ENCODE data around the gene KRT77. TPM values are rescaled to one million over a fixed set of nuclear protein-coding genes. Genes with fewer than 3 reads are reported as not detected.

The KRT77 gene
- total RNA-seq, 1 donor from 2014 or later = not detected

GRCh38 chr12:52694151-52694550, 9.2 kb downstream of the KRT77 start:
- no peaks in the 10 kb centered on the region for H3K9me3 Mint-ChIP-seq (ENCODE audit: low read depth)

GRCh38 chr12:52693261-52693660, 10.1 kb downstream of the KRT77 start:
- H3K27ac Mint-ChIP-seq (ENCODE audit: unreplicated experiment) = no peak overlapping the region
- peaks cover 78% of the 10 kb centered on the region for H3K27me3 Mint-ChIP-seq (ENCODE audit: low read depth)
- no peaks in the 10 kb centered on the region for H3K9me3 Mint-ChIP-seq (ENCODE audit: low read depth)
- TF ChIP-seq CTCF (IDR thresholded peaks at IDR 0.05) = no peak
- no peak overlapping the region for H3K4me3 Mint-ChIP-seq (ENCODE audit: unreplicated experiment)
- H3K4me1 Mint-ChIP-seq (ENCODE audit: low read depth) = peaks cover 9% of the 10 kb centered on the region
- no peak for DNase-seq (ENCODE audit: low spot score)
- H3K36me3 Mint-ChIP-seq (ENCODE audit: low read depth) = no peaks in the 10 kb centered on the region

More at GRCh38 chr12:52694151-52694550, 9.2 kb downstream of the KRT77 start:
- DNase-seq (ENCODE audit: low spot score) = no peak
- no peak overlapping the region for H3K27ac Mint-ChIP-seq (ENCODE audit: unreplicated experiment)
- peaks cover 9% of the 10 kb centered on the region for H3K4me1 Mint-ChIP-seq (ENCODE audit: low read depth)
- H3K27me3 Mint-ChIP-seq (ENCODE audit: low read depth) = peaks cover 79% of the 10 kb centered on the region
- TF ChIP-seq CTCF (IDR thresholded peaks at IDR 0.05) = no peak
- no peak overlapping the region for H3K4me3 Mint-ChIP-seq (ENCODE audit: unreplicated experiment)
- H3K36me3 Mint-ChIP-seq (ENCODE audit: low read depth) = no peaks in the 10 kb centered on the region

GRCh38 chr12:52692254-52692653, 11.1 kb downstream of the KRT77 start:
- H3K4me1 Mint-ChIP-seq (ENCODE audit: low read depth) = peaks cover 9% of the 10 kb centered on the region
- no peak for DNase-seq (ENCODE audit: low spot score)
- no peak overlapping the region for H3K27ac Mint-ChIP-seq (ENCODE audit: unreplicated experiment)
- H3K4me3 Mint-ChIP-seq (ENCODE audit: unreplicated experiment) = no peak overlapping the region
- H3K9me3 Mint-ChIP-seq (ENCODE audit: low read depth) = no peaks in the 10 kb centered on the region
- peaks cover 78% of the 10 kb centered on the region for H3K27me3 Mint-ChIP-seq (ENCODE audit: low read depth)
- peak; percentile 13 for TF ChIP-seq CTCF (IDR thresholded peaks at IDR 0.05)
- H3K36me3 Mint-ChIP-seq (ENCODE audit: low read depth) = no peaks in the 10 kb centered on the region

GRCh38 chr12:52691841-52692150, 11.5 kb downstream of the KRT77 start:
- Mint-ChIP-seq H3K27me3 (ENCODE audit: low read depth) (peaks cover 78% of the 10 kb centered on the region), H3K36me3 (ENCODE audit: low read depth) (no peaks in the 10 kb centered on the region), H3K4me1 (ENCODE audit: low read depth) (peaks cover 9% of the 10 kb centered on the region), H3K9me3 (ENCODE audit: low read depth) (no peaks in the 10 kb centered on the region), H3K4me3 (ENCODE audit: unreplicated experiment) (no peak overlapping the region), H3K27ac (ENCODE audit: unreplicated experiment) (no peak overlapping the region)
- DNase-seq (ENCODE audit: low spot score) = no peak
- no peak for TF ChIP-seq CTCF (IDR thresholded peaks at IDR 0.05)

GRCh38 chr12:52691076-52691840, 12.1 kb downstream of the KRT77 start:
- no peak for DNase-seq (ENCODE audit: low spot score)
- peaks cover 9% of the 10 kb centered on the region for H3K4me1 Mint-ChIP-seq (ENCODE audit: low read depth)
- H3K36me3 Mint-ChIP-seq (ENCODE audit: low read depth) = no peaks in the 10 kb centered on the region
- H3K27ac Mint-ChIP-seq (ENCODE audit: unreplicated experiment) = no peak overlapping the region
- peak overlapping the region; percentile 43 for H3K4me3 Mint-ChIP-seq (ENCODE audit: unreplicated experiment)
- H3K9me3 Mint-ChIP-seq (ENCODE audit: low read depth) = no peaks in the 10 kb centered on the region
- TF ChIP-seq CTCF (IDR thresholded peaks at IDR 0.05) = no peak
- peaks cover 79% of the 10 kb centered on the region for H3K27me3 Mint-ChIP-seq (ENCODE audit: low read depth)

Measured in chondrocyte (in vitro differentiated cells).